Heart left ventricle (tissue), 13 donors: ENCODE results near the gene KRT86.

ENCODE experiments used
- CTCF ChIP-seq, 12 donors: fragments of 200-600 bp; sonication (generic) in 4 of 12; IDR thresholded peaks; one replicate each; pipeline versions ENCODE4 v1.5.0 to v1.8.0; 2018 to 2022; ENCODE audit warnings: antibody characterized with exemption in 12 of 12, mild to moderate bottlenecking in 5 of 12
- POLR2A ChIP-seq, 2 donors: fragments of 450-650 bp; IDR thresholded peaks; one replicate each; pipeline ENCODE4 v1.6.1; 2017; ENCODE audit warnings: antibody characterized with exemption in 2 of 2, mild to moderate bottlenecking in 2 of 2, moderate library complexity in 2 of 2
- donor health status: ischemic (EF 13 %, LVEDD 7.1; RV severe dilation, severe dysfunction).
- donor health status: DM: no; HTN: yes; CAD: no.
- donor health status: DM: no; HTN: no; CAD: no.
- donor health status: ischemic (EF 25% LVEDD 6.9; RV normal size, moderate dysfunction).
- donor health status: ischemic (EF 25% LVEDD 5.7; RV mildly dilated, moderate dysfunction).
- donor health status: ischemic (EF 35%, LVEDD 5.7; RV mildly dilated, moderate dysfunction).
- donor health status: nonischemic (EF 11% LVEDD 7.7; RV severe dilation, severe dysfunction).
- donor health status: DM: yes; HTN: yes; CAD: no.
- donor health status: PGD.
- donor health status: ischemic (EF 29% LVEDD 5.4; RV normal size, mild dysfunction).
- donor health status: nonischemic (EF 23%, LVEDD 6.1; RV moderate dilation, normal function).

GRCh38 chr12:52231305-52232202 is 42.9 kb upstream of the KRT86 start:
- no peak for TF ChIP-seq CTCF (IDR thresholded peaks at IDR 0.05)
- TF ChIP-seq POLR2A (IDR thresholded peaks at IDR 0.05): no peak
